Breast epithelium (tissue), 3 donors: ENCODE measurements around the gene RBFOX1.

Source experiments
- CTCF ChIP-seq, 3 donors: fragments of 450-650 bp; IDR thresholded peaks; one replicate each; pipeline ENCODE4 v1.5.1; 2016 to 2017; ENCODE audit warnings: antibody characterized with exemption in 3 of 3, mild to moderate bottlenecking in 3 of 3, moderate library complexity in 3 of 3
- POLR2A ChIP-seq: fragments of 450-650 bp; IDR thresholded peaks from one replicate; pipeline ENCODE4 v1.6.1; 2016; ENCODE audit warnings: antibody characterized with exemption, mild to moderate bottlenecking, moderate library complexity
- POLR2AphosphoS5 ChIP-seq, 3 donors: sonication (generic); formaldehyde crosslinking; IDR thresholded peaks; one replicate each; pipeline ENCODE4 v1.6.1; 2017; ENCODE audit warnings: antibody characterized with exemption in 3 of 3

GRCh38 chr16:7624871-7625766 lies 292.5 kb downstream of the RBFOX1 start:
- TF ChIP-seq CTCF (IDR thresholded peaks at IDR 0.05), result no peak
- TF ChIP-seq POLR2A, result no peak
- TF ChIP-seq POLR2AphosphoS5 (IDR thresholded peaks at IDR 0.05), result no peak
